ENCODE results near the gene KCNJ10.

KCNJ10 gene

GRCh38 chr1:160020196-160020595, 49.8 kb downstream of the KCNJ10 start:
- no peak for DNase-seq

DNA sequence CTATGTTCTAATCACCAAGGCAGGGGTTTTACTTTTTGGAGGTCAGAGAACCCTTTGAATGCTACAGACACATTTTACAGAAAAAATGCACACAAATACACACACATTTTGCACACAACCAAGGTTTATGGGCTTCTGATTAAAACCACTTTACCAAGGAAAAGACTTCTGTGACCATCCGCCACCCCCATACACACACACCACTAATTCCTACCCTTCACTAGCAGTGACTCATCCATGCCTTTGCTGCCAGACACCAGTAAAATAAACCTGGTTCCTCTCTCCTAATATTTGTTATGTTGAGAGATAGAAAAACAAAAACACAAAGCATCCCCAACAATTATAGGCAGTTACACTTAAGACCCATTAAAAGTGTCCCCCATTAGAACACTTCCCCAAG, 51.1 kb downstream of the KCNJ10 start:
- no peak for DNase-seq

- no peak for DNase-seq
Measured at GRCh38 chr1:160018347-160018746, 51.6 kb downstream of the KCNJ10 start.

- no peak for DNase-seq
Measured at GRCh38 chr1:160017592-160017991, 52.4 kb downstream of the KCNJ10 start.

GRCh38 chr1:160011781-160012180, 58.2 kb downstream of the KCNJ10 start:
- DNase-seq = no peak

DNA sequence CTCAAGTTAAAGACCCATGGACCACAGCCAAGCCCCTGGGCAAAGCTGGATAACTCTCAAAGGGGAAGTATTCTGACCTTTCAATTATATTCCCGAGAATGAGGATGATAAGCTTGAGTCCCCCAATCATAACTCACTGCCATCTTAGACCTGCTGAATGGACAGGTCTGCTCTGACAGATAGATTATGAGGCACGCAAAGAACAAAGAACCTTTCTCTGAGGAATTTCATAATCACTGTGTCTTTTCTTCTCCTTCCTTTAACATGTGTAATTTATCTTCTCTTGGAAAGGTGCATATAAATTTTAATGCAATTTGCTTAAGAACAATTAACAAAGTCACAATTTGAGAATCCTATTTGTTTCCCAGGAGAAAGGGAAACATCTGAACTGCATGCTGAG, 60.2 kb downstream of the KCNJ10 start:
- DNase-seq = no peak

DNA sequence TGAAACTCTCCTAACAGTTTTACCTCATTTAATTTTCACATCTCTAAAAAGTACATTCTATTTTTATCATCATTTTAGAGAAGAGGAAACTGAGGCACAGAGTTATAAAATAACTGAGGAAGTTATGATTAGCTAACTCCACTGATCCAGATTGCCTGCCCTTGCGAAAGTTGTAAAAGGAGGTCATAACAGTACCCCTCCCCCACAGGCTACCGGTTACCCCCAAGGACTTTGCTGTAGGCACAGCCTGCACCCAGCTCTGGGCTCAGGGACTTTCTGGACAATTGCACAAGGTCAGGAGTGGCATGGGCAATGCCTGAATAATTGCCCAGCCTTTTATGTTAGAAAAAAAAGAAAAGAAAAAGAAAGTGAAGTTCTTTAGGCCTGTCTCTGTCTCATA, 60.9 kb downstream of the KCNJ10 start:
- no peak for DNase-seq

GRCh38 chr1:160007577-160008200, 62.3 kb downstream of the KCNJ10 start:
- peak; percentile 44 for DNase-seq

DNA sequence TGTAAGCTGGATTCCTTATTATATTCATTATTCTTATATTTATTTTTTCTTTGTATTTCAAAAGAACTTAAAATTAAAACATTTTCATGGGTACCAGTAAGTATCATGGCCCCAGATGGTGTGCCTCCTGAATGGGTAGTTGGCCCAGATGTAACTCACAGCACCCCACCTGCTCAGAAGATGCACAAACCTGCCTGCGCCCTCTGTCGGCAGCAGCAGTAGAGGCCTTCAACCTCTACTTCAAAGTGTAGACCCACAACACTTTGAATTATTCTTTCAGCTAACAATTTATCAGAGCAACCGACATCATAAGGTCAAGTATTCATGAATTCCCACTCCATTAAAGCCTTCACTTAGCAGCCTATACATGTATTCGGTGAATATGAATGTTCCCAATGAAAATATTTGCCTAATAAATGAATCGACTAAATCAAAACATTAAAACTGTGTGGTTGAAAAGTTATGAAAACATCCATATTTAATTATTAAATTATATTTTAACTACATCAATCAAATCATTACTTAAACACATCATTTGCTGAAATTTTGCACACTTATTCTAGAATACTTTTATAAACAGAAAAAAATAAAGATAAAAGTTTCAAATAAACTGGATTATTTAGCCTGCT, 63.5 kb downstream of the KCNJ10 start:
- peak; percentile 55 for DNase-seq

DNA sequence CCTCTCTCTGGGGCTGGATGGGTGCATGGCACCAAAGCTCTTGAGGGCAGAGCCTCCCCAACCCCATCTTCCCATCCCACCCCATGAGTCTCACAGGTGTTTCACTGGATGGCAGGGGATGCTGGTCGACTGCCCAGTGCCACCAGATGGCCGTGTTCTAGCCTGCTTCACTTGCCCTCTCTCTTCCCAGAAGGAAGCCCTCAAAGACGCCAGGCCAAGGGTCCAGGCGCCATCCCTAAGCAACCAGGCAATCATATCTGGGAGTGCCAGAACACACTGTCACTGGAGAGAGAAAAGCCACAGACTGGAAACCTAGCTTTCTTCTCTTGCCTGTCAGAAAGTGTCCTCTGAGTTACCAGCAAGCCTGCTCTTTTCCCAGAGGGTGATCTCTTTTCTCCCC, 64.9 kb downstream of the KCNJ10 start:
- no peak for DNase-seq

- DNase-seq = no peak
Measured at GRCh38 chr1:160004425-160004824, 65.5 kb downstream of the KCNJ10 start.

GRCh38 chr1:160004001-160004400, 66.0 kb downstream of the KCNJ10 start:
- DNase-seq = no peak

- DNase-seq = no peak
Measured at GRCh38 chr1:160001440-160001839, 68.5 kb downstream of the KCNJ10 start.

DNA sequence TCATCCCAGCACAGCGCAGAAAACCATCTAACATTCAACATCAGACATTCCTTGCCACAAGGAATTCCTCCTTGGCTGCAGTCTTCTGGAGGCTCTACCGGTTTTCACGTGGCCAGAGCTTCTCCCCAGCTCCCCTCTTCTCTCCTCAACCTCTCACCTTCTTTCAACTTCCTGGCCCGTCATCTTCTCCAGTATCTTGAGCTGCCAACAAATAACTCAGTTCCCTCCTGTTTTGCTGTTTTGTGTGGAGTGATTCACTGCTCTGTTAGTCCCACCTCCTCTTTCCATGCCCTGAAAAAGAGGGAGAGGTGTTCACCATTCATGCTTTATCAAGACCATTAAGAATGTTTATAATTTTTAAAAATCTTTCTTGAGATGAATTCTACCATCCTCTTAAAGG, 70.8 kb downstream of the KCNJ10 start:
- no peak for DNase-seq

DNA sequence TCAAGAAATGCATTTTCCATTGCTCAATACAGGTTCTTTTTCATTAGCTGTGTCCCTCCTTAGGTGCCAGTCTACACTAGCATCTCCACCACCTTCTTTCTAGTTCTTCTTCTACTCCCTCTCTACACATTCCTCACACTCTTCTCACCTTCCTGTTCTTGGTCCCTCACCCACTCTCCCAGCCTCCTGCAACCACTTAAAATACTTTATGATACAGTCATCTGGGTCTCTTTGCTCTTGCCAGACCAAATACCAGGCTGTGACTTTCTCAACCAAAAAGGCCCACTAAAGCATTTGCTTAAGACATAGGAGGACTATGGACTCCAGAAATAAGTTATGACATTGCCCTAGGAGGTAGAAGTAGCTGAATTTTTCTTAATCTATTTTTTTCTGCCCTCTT, 73.3 kb downstream of the KCNJ10 start:
- no peak for DNase-seq

GRCh38 chr1:159994896-159995295, 75.1 kb downstream of the KCNJ10 start:
- DNase-seq = no peak

- no peak for DNase-seq
Measured at GRCh38 chr1:159993911-159994310, 76.0 kb downstream of the KCNJ10 start.

DNA sequence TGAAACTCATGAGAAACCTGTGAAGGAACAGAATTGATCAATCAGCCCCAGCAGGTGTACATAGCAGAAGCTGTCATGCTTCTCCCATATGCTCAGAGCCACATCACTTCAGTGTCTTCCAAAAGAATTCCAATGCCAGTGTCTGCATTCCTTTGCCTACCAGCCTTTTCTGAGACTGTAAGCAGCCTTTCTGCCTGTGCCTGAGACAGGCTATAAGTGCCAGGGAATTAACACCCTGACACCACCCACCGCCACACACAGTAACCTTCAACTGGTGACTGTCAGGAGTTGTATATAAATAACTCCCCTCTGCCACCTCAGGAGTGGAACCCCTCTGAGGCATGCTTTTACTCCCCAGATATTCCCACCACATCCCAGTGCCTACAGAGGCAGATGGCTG, 77.8 kb downstream of the KCNJ10 start:
- no peak for DNase-seq

- DNase-seq = no peak
Measured at GRCh38 chr1:159991513-159991912, 78.4 kb downstream of the KCNJ10 start.

GRCh38 chr1:159990005-159990404, 80.0 kb downstream of the KCNJ10 start:
- no peak for DNase-seq

GRCh38 chr1:159989581-159989980, 80.4 kb downstream of the KCNJ10 start:
- DNase-seq = no peak

- DNase-seq = no peak
Measured at GRCh38 chr1:159988006-159988405, 82.0 kb downstream of the KCNJ10 start.

DNA sequence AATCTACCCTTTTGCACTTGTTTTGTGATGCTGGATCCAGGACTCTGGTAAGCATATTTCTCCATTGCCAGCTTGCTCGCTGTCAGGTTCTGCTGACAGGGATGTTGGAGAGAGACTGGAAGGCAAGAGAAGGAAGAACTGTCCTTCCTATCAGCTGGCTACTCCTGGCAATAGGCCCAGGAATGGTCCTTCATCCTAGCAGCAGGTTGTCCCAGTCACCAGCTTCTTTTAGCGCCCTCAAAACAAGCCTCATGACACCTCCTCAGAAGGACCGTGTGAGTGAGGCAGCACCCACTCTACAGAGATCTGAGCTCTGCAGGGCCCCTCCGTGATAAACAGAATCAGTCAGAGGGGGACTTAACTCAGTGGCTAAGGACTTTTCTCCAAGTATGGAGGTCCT, 82.8 kb downstream of the KCNJ10 start:
- no peak for DNase-seq

DNA sequence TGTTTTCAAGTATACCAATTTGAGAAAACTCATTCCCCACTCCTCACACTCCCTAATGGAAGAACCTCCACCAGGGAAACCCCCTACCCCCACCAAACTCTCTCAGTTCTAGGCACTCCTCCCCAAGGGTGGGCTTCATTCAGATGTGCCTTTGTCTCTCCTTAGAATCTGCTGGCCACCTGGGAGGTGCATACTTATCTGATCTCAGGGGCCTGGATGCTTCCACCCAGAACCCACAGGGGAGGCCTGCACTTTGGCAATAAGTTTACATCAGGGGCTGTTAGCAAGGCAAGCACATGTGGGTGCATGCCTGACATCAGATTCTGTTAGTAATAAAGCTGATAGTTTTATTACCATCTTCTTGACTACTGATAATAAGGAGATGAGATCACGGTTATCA, 83.4 kb downstream of the KCNJ10 start:
- DNase-seq = no peak

DNA sequence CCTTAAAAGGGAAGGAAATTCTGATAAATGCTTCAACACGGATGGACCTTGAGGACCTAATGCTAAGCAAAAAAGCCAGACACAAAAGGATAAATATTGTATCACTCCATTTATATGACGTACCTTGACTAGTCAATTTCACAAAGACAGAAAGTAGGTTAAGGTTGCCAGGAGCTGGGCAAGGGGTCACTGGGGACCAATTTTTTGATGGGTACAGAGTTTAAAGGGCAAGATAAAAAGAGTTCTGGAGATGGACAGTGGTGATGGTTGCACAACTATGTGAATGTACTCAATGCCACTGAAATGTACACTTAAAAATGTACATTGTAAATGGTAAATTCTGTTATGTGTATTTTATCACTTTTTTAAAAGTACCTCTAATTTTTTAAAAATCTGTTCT, 83.9 kb downstream of the KCNJ10 start:
- DNase-seq = no peak

All from NCI-H1092 (cell line).